GM19025 (cell line): ENCODE results near the gene STRIP2.
"Not testable (repeated sequence)": the region's sequence is repeated elsewhere in the genome, so short reads cannot be mapped to it uniquely, and the experiment has no call there.

ENCODE experiments used
- ATAC-seq: cut with Tn5 transposase; IDR thresholded peaks from one replicate; pipeline ENCODE4 v1.9.1; 2021; ENCODE audit warnings: mild to moderate bottlenecking, low read depth, moderate library complexity; ENCODE audit not compliant: unreplicated experiment

STRIP2 gene

GRCh38 chr7:129522971-129523340 lies 88.7 kb downstream of the STRIP2 start:
- ATAC-seq: no peak

DNA sequence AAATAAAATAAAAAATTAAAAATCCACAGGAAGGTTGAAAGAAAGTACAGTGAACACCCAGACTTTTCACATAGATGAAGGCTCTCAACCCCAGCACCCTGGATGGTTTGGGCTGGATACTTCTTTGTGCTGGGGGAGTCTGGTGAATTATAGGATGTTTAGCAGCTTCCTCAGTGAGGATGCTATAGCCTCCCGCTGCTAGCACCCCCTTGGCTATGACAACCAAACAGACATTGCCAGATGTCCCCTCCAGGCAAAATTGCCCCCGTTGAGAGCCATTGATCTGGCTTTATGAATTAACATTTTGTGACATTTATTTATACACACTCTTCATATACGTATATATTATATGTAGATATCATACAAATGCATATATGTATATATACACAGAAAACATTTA lies 89.7 kb downstream of the STRIP2 start:
- ATAC-seq: no peak

GRCh38 chr7:129524405-129524804 lies 90.2 kb downstream of the STRIP2 start:
- ATAC-seq: not testable (repeated sequence)

- ATAC-seq: no peak
Measured at GRCh38 chr7:129525225-129525862, 91.1 kb downstream of the STRIP2 start.

DNA sequence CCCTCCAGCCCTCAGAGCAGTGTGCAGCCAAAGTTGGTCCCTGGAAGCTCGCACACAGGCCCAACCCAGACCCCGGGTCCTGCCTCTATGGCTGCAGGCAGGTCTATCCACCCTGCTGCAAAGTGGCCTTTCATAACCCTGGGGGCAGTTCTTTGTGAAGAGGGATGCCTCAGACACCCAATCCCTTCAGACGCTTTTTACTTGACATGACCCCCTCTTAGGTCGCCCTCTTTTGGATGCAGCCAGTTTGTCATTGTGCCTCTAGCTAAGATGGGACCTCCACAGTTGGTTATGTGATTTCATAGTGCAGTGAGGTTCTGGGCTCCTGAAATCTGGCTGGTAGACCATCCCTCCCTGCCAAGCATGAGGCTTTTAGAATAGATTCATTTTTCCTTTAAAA lies 95.4 kb downstream of the STRIP2 start:
- no peak for ATAC-seq

- no peak for ATAC-seq
Measured at GRCh38 chr7:129530795-129531391, 96.7 kb downstream of the STRIP2 start.

GRCh38 chr7:129531721-129532120 lies 97.5 kb downstream of the STRIP2 start:
- ATAC-seq: no peak

DNA sequence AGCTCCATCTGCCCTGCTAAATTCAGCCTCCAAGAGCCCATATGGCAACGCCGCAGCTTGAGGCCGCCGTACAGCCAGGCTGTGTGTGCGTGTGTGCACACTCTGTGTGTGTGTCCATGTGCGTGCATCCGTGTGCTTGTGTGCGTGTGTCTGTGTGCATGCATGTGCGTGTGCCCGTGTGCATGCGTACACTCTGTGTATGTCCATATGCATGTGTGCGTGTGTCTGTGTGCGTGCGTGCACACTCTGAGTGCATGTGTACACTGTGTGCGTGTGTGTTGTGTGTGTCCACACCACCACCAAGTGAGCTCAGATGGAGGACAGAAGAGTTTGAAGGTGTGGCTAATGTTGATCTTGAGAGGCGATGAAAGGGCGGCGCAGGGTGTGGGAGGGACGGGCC lies 98.1 kb downstream of the STRIP2 start:
- no peak for ATAC-seq

GRCh38 chr7:129534558-129535274 lies 100.5 kb downstream of the STRIP2 start:
- not testable (repeated sequence) for ATAC-seq

DNA sequence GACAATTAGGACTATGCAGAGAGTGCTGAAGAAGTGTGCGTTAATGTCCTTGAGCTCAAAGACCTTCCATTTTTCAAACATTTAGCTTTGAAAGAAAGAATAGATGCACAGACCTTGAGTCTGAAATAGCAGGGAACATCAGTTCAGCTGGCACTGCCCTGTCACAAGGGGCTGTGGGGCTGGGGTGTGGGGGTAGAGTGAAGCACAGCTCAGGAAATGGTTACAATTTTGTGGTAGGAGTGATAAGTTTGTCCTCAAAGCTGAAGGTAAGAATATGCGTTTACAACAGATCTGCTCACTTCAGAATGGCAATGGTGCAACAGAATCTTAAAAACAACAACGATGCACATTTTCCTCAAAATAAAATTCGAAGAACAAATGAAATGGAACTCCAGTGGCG lies 101.7 kb downstream of the STRIP2 start:
- ATAC-seq: no peak

- no peak for ATAC-seq
Measured at GRCh38 chr7:129536323-129536722, 102.1 kb downstream of the STRIP2 start.
